ENCODE results near the gene ARL3.

DNA sequence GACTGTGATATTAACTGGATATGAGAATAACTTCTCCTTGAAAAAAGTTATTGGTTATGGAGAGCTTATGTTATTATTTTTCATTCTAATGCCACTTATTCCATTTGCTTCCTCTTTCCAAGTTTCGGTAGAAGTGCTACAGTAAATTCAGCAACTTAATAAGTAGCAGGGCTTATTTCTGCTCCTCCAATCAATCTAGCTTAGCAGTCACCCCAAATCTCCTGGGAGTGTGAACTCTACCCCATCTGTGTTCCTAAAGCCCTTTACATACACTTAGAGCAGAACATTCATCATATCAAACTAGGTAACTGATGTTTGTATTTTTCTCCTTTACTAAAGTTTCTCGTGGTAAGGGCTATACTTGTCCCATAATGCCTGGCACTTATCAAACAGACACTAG is 8.7 kb downstream of the ARL3 start:
- TF ChIP-seq CTCF (IDR thresholded peaks at IDR 0.05) = no peak
- TF ChIP-seq POLR2A (IDR thresholded peaks at IDR 0.05) = no peak

All from Peyer's patch (tissue), 4 donors.